ENCODE measurements around the gene MALT1.

- TF ChIP-seq CTCF (IDR thresholded peaks at IDR 0.05), result no peak
- TF ChIP-seq POLR2A (IDR thresholded peaks at IDR 0.05), result no peak
Measured at GRCh38 chr18:58788470-58788869, 117.2 kb downstream of the MALT1 start.

Measured in lower leg skin (tissue), 3 donors.